Measurements from ENCODE around the gene MTCL1.

MTCL1 gene

GRCh38 chr18:8715599-8715998, 10.2 kb downstream of the MTCL1 start:
- DNase-seq: no peak

- no peak for DNase-seq
Measured at GRCh38 chr18:8717011-8717770, 11.8 kb downstream of the MTCL1 start.

GRCh38 chr18:8718401-8718913, 13.1 kb downstream of the MTCL1 start:
- no peak for DNase-seq

GRCh38 chr18:8719192-8719591, 13.8 kb downstream of the MTCL1 start:
- no peak for DNase-seq

GRCh38 chr18:8720141-8720540, 14.8 kb downstream of the MTCL1 start:
- DNase-seq: no peak

GRCh38 chr18:8721094-8721669, 15.8 kb downstream of the MTCL1 start:
- DNase-seq: no peak

- DNase-seq: no peak
Measured at GRCh38 chr18:8721716-8722115, 16.4 kb downstream of the MTCL1 start.

- no peak for DNase-seq
Measured at GRCh38 chr18:8722946-8723820, 17.8 kb downstream of the MTCL1 start.

- no peak for DNase-seq
Measured at GRCh38 chr18:8724452-8724851, 19.1 kb downstream of the MTCL1 start.

- no peak for DNase-seq
Measured at GRCh38 chr18:8726281-8726680, 20.9 kb downstream of the MTCL1 start.

- DNase-seq: no peak
Measured at GRCh38 chr18:8726963-8727705, 21.8 kb downstream of the MTCL1 start.

- no peak for DNase-seq
Measured at GRCh38 chr18:8730080-8730827, 24.9 kb downstream of the MTCL1 start.

- DNase-seq: no peak
Measured at GRCh38 chr18:8732442-8733360, 27.3 kb downstream of the MTCL1 start.

- DNase-seq: no peak
Measured at GRCh38 chr18:8734496-8734895, 29.1 kb downstream of the MTCL1 start.

GRCh38 chr18:8735274-8735673, 29.9 kb downstream of the MTCL1 start:
- DNase-seq: no peak

- no peak for DNase-seq
Measured at GRCh38 chr18:8741117-8741516, 35.8 kb downstream of the MTCL1 start.

- no peak for DNase-seq
Measured at GRCh38 chr18:8741532-8741931, 36.2 kb downstream of the MTCL1 start.

- DNase-seq: no peak
Measured at GRCh38 chr18:8742387-8743361, 37.3 kb downstream of the MTCL1 start.

- no peak for DNase-seq
Measured at GRCh38 chr18:8744038-8744437, 38.7 kb downstream of the MTCL1 start.

GRCh38 chr18:8744656-8745055, 39.3 kb downstream of the MTCL1 start:
- no peak for DNase-seq
